ENCODE results near the gene ACACA. TPM values are rescaled to one million over a fixed set of nuclear protein-coding genes. Genes with fewer than 3 reads are reported as not detected.

Gene ACACA
- total and polyA plus RNA-seq, 2 donors (not counting 1 experiment from before 2014, with no cell fraction given): 4.8 to 26.2 TPM

DNA sequence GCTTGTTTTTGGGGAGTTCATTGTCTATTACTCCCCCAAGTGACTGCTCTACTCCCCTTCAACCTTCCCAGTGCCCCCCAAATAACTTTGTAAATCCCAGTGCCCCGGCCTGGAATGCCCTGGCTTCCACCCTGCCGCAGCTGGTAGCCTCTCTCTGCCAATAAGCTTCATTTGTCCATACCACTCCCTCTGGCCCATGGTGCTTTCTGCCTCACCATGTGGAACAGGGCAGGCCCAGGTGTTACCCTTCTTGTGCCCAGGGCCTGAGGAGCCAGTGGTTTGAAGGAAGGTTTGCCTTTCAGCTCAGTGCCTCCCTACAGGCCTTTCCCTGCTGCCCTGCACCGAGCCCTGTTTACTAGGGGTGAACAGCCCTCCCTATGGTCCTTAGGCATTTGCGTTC, 323.7 kb downstream of the ACACA start:
- no peak overlapping the region for H3K27ac Mint-ChIP-seq

DNA sequence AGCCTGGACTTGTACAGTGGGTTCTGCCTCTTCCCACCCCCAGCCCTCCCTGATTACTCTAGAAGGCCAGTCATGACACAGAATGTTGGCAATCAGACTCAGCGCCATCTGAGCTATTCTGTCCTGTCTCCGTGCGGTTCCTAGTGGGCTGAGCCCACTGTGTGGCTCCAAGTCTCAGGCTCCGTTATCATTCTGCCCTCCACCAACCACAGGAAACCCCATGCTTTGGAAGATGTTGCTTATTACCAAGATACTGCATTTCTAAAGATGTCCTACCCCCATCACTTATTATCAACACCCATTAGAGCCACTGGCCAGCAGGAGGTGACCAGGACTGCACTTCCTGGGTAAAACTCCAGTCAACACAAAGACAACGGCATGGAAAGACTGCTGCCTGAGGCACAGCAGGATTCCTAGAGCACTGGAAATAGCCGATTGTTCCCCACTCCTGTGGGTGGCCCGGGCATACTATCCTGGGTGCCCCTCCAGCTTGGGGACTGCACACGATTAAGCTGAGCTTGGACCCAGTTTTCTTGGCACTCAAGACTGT, 324.2 kb downstream of the ACACA start:
- Histone ChIP-seq H3K9ac (ENCODE audit: low read length) (no peak overlapping the region), H4K20me1 (ENCODE audit: control insufficient read depth, insufficient read depth, low read length, poor library complexity, severe bottlenecking) (no peaks in the 10 kb centered on the region), H3K4me1 (ENCODE audit: control insufficient read depth in 2 of 2, insufficient read depth in 2 of 2, low read length in 2 of 2) (no peaks in the 10 kb centered on the region), H3K27ac (ENCODE audit: low read length in 2 of 2) (no peak overlapping the region), H3K36me3 (replicated peaks in 1 of 2; ENCODE audit: control extremely low read depth in 1 of 2, control insufficient read depth in 1 of 2, extremely low read depth in 1 of 2, insufficient read depth in 2 of 2, low read length in 1 of 2) (peaks cover 0 to 15% of the 10 kb centered on the region in 2 experiments), H3K9me3 (ENCODE audit: control extremely low read depth in 1 of 3, control insufficient read depth in 2 of 3, insufficient read depth in 1 of 3, low read length in 2 of 3) (no peaks in the 10 kb centered on the region), H3K4me3 (ENCODE audit: control extremely low read depth in 1 of 5, extremely low read depth in 1 of 5, insufficient read depth in 1 of 5, low read depth in 2 of 5, low read length in 4 of 5) (no peak overlapping the region), H3K27me3 (replicated peaks in 1 of 4; ENCODE audit: control extremely low read depth in 1 of 4, control insufficient read depth in 3 of 4, insufficient read depth in 4 of 4, low read length in 3 of 4) (no peaks in the 10 kb centered on the region), H3K79me2 (ENCODE audit: control insufficient read depth, insufficient read depth, low read length) (no peaks in the 10 kb centered on the region), H2AFZ (ENCODE audit: insufficient read depth, low read depth, low read length, poor library complexity, severe bottlenecking) (no peak overlapping the region), H3K4me2 (replicated peaks; ENCODE audit: low read depth, low read length, poor library complexity, severe bottlenecking) (no peak overlapping the region)
- WGBS (ENCODE audit: insufficient coverage): 97% methylated on average over 7 of the region's 8 CpGs
- H3K4me3 Mint-ChIP-seq: no peak overlapping the region
- CTCF ChIA-PET: no interaction called here
- no peak for TF ChIP-seq EZH2 (IDR thresholded peaks at IDR 0.05; ENCODE audit: borderline replicate concordance, insufficient read depth, low read depth, low read length, poor library complexity, severe bottlenecking)
- TF ChIP-seq, protein P1, sequence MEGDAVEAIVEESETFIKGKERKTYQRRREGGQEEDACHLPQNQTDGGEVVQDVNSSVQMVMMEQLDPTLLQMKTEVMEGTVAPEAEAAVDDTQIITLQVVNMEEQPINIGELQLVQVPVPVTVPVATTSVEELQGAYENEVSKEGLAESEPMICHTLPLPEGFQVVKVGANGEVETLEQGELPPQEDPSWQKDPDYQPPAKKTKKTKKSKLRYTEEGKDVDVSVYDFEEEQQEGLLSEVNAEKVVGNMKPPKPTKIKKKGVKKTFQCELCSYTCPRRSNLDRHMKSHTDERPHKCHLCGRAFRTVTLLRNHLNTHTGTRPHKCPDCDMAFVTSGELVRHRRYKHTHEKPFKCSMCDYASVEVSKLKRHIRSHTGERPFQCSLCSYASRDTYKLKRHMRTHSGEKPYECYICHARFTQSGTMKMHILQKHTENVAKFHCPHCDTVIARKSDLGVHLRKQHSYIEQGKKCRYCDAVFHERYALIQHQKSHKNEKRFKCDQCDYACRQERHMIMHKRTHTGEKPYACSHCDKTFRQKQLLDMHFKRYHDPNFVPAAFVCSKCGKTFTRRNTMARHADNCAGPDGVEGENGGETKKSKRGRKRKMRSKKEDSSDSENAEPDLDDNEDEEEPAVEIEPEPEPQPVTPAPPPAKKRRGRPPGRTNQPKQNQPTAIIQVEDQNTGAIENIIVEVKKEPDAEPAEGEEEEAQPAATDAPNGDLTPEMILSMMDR (IDR thresholded peaks at IDR 0.05): no peak
- DNase-seq (no peak), ATAC-seq (ENCODE audit: low read depth) (no peak)
- no peaks in the 10 kb centered on the region for H3K4me1 Mint-ChIP-seq
- POLR2A ChIA-PET: no interaction called here
- H3K9me3 Mint-ChIP-seq (ENCODE audit: insufficient read depth): peaks cover 8% of the 10 kb centered on the region
- H3K27ac Mint-ChIP-seq: no peak overlapping the region
- H3K27me3 Mint-ChIP-seq: no peaks in the 10 kb centered on the region
- intact Hi-C loops (cut with micrococcal nuclease): no loop called here

More for the DNA sequence above, 323.7 kb downstream of the ACACA start:
- Histone ChIP-seq H3K4me2 (replicated peaks; ENCODE audit: low read depth, low read length, poor library complexity, severe bottlenecking) (no peak overlapping the region), H4K20me1 (ENCODE audit: control insufficient read depth, insufficient read depth, low read length, poor library complexity, severe bottlenecking) (no peaks in the 10 kb centered on the region), H3K36me3 (replicated peaks in 1 of 2; ENCODE audit: control extremely low read depth in 1 of 2, control insufficient read depth in 1 of 2, extremely low read depth in 1 of 2, insufficient read depth in 2 of 2, low read length in 1 of 2) (peaks cover 0 to 15% of the 10 kb centered on the region in 2 experiments), H3K27ac (ENCODE audit: low read length in 2 of 2) (no peak overlapping the region), H2AFZ (ENCODE audit: insufficient read depth, low read depth, low read length, poor library complexity, severe bottlenecking) (no peak overlapping the region), H3K4me3 (ENCODE audit: control extremely low read depth in 1 of 5, extremely low read depth in 1 of 5, insufficient read depth in 1 of 5, low read depth in 2 of 5, low read length in 4 of 5) (no peak overlapping the region), H3K27me3 (replicated peaks in 1 of 4; ENCODE audit: control extremely low read depth in 1 of 4, control insufficient read depth in 3 of 4, insufficient read depth in 4 of 4, low read length in 3 of 4) (no peaks in the 10 kb centered on the region), H3K9me3 (ENCODE audit: control extremely low read depth in 1 of 3, control insufficient read depth in 2 of 3, insufficient read depth in 1 of 3, low read length in 2 of 3) (no peaks in the 10 kb centered on the region), H3K79me2 (ENCODE audit: control insufficient read depth, insufficient read depth, low read length) (no peaks in the 10 kb centered on the region), H3K4me1 (ENCODE audit: control insufficient read depth in 2 of 2, insufficient read depth in 2 of 2, low read length in 2 of 2) (no peaks in the 10 kb centered on the region), H3K9ac (ENCODE audit: low read length) (no peak overlapping the region)
- POLR2A ChIA-PET: no interaction called here
- no peak for ATAC-seq (ENCODE audit: low read depth)
- no peak for DNase-seq
- CTCF ChIA-PET: no interaction called here
- Mint-ChIP-seq H3K4me3 (no peak overlapping the region), H3K4me1 (no peaks in the 10 kb centered on the region), H3K27me3 (no peaks in the 10 kb centered on the region), H3K9me3 (ENCODE audit: insufficient read depth) (peaks cover 8% of the 10 kb centered on the region)
- TF ChIP-seq, protein P1 (IDR thresholded peaks at IDR 0.05): no peak
- TF ChIP-seq EZH2 (IDR thresholded peaks at IDR 0.05; ENCODE audit: borderline replicate concordance, insufficient read depth, low read depth, low read length, poor library complexity, severe bottlenecking): no peak
- intact Hi-C loops (cut with micrococcal nuclease): no loop called here
- 100% methylated on average over 3 of the region's 4 CpGs for WGBS (ENCODE audit: insufficient coverage)

Data from B cell (primary cell).